GM12878 (cell line): ENCODE results near the gene OPCML. TPM values are rescaled to one million over a fixed set of nuclear protein-coding genes. Genes with fewer than 3 reads are reported as not detected.

Experiments used
- ATAC-seq: fragments of 200-7000 bp; cut with Tn5 transposase; 3 replicates; pipeline ENCODE4 v1.9.1; 2020; ENCODE audit warnings: mild to moderate bottlenecking, moderate library complexity
- BruUV-seq: library from RNA; stranded (reverse); fragments of 400-500 nt; replicated peaks from 2 replicates; lab custom pipeline; 2021; lab: Mats Ljungman, UMichigan
- CTCF ChIA-PET: fragments of 300-600 bp; sonication (Branson Sonifier 250); formaldehyde crosslinking; extraction: SDS; loops from one replicate; lab custom pipeline; 2021; ENCODE audit warnings: inconsistent platforms; lab: Yijun Ruan, JAX
- POLR2A ChIA-PET: fragments of 350-600 bp; formaldehyde crosslinking; extraction: SDS; loops from one replicate; lab custom pipeline; 2021; ENCODE audit warnings: inconsistent platforms; lab: Charles Lee
- RAD21 ChIA-PET: fragments of 300-600 bp; sonication (Branson Sonifier 250); formaldehyde crosslinking; loops from one replicate; lab custom pipeline; 2023; ENCODE audit warnings: antibody characterized with exemption; ENCODE audit not compliant: unreplicated experiment; lab: Charles Lee
- SMC1A ChIA-PET: fragments of 300-600 bp; sonication (Branson Sonifier 250); formaldehyde crosslinking; loops from one replicate; lab custom pipeline; 2023; ENCODE audit not compliant: unreplicated experiment, uncharacterized antibody; lab: Charles Lee
- DNase-seq: peaks from one replicate; pipeline ENCODE4 v3.0.0-alpha.2; 2011; ENCODE audit warnings: low read depth, low spot score
- FAIRE-seq: peaks from 3 replicates; lab custom pipeline; 2011; peaks lifted over from hg19 to GRCh38; lab: Jason Lieb, UNC
- H2AFZ ChIP-seq: 2 replicates; pipeline ENCODE4 v1.6.0; 2011; ENCODE audit warnings: low read depth, low read length, control low read depth; ENCODE audit not compliant: control insufficient read depth
- H3K27ac ChIP-seq: 2 replicates; pipeline ENCODE4 v1.5.1; 2011; ENCODE audit warnings: control low read depth; ENCODE audit not compliant: control insufficient read depth, insufficient read depth
- H3K27me3 ChIP-seq, 2 experiments: replicated peaks in 1 of 2; 2 replicates each; pipeline versions ENCODE4 v1.6.0 to v1.6.1; 2011; ENCODE audit warnings: low read length in 1 of 2; ENCODE audit not compliant: control insufficient read depth in 2 of 2, insufficient read depth in 2 of 2
- H3K36me3 ChIP-seq, 2 experiments: 2 replicates each; pipeline ENCODE4 v1.5.1; 2011; ENCODE audit warnings: low read length in 1 of 2; ENCODE audit not compliant: control insufficient read depth in 2 of 2, insufficient read depth in 2 of 2
- H3K4me1 ChIP-seq: 2 replicates; pipeline ENCODE4 v1.6.1; 2011; ENCODE audit warnings: mild to moderate bottlenecking, low read length, moderate library complexity, mixed read lengths; ENCODE audit not compliant: control insufficient read depth, insufficient read depth
- H3K4me2 ChIP-seq: 2 replicates; pipeline ENCODE4 v1.6.0; 2011; ENCODE audit warnings: control low read depth; ENCODE audit not compliant: control insufficient read depth, insufficient read depth
- H3K4me3 ChIP-seq: fragments of 200-600 bp; sonication (generic); 2 replicates; pipeline ENCODE4 v1.5.1; 2016
- H3K79me2 ChIP-seq: 2 replicates; pipeline ENCODE4 v1.6.0; 2011; ENCODE audit warnings: low read length; ENCODE audit not compliant: control insufficient read depth, insufficient read depth
- H3K9ac ChIP-seq: 2 replicates; pipeline ENCODE4 v1.8.0; 2011; ENCODE audit warnings: low read length, control low read depth, mixed read lengths; ENCODE audit not compliant: control insufficient read depth, insufficient read depth
- H3K9me3 ChIP-seq: replicated peaks from 3 replicates; pipeline ENCODE4 v1.5.1; 2011; ENCODE audit warnings: mild to moderate bottlenecking, low read length; ENCODE audit not compliant: control insufficient read depth, insufficient read depth
- H4K20me1 ChIP-seq: 2 replicates; pipeline ENCODE4 v1.6.0; 2011; ENCODE audit not compliant: control insufficient read depth, insufficient read depth
- ASH2L ChIP-seq: fragments of 300-600, 200-600 bp; sonication (generic); IDR thresholded peaks from 2 replicates; pipeline ENCODE4 v1.6.1; 2017; ENCODE audit warnings: low read depth, mild to moderate bottlenecking, borderline replicate concordance
- BHLHE40 ChIP-seq, 2 experiments: fragments of 450-650 bp in 1 of 2; IDR thresholded peaks; 2 replicates each; pipeline ENCODE4 v1.6.1; 2011 to 2017; ENCODE audit warnings: low read depth in 2 of 2, borderline replicate concordance in 1 of 2, improper control_type of control experiment in 1 of 2, low read length in 1 of 2, mild to moderate bottlenecking in 1 of 2
- FOXM1 ChIP-seq: IDR thresholded peaks from 2 replicates; pipeline ENCODE4 v1.6.1; 2012; ENCODE audit warnings: low read depth, mild to moderate bottlenecking, inconsistent platforms, low read length, moderate library complexity
- GATAD2B ChIP-seq: fragments of 450-650 bp; conservative IDR thresholded peaks from 2 replicates; pipeline ENCODE4 v1.6.1; 2017; ENCODE audit warnings: low read depth, mild to moderate bottlenecking, moderate library complexity
- KAT2A ChIP-seq: conservative IDR thresholded peaks from 2 replicates; pipeline ENCODE4 v1.6.1; 2011; ENCODE audit warnings: low read depth, low read length; ENCODE audit not compliant: control insufficient read depth
- MAX ChIP-seq: IDR thresholded peaks from 2 replicates; pipeline ENCODE4 v1.6.1; 2012; ENCODE audit warnings: low read depth, low read length, improper control_type of control experiment
- PAX5 ChIP-seq: IDR thresholded peaks from 2 replicates; pipeline ENCODE4 v1.6.1; 2011; ENCODE audit warnings: low read depth, low read length, borderline replicate concordance
- RAD21 ChIP-seq: IDR thresholded peaks from 2 replicates; pipeline ENCODE4 v1.6.1; 2011; ENCODE audit warnings: mild to moderate bottlenecking, low read depth, low read length, moderate library complexity; ENCODE audit not compliant: insufficient read depth
- TBL1XR1 ChIP-seq: IDR thresholded peaks from 2 replicates; pipeline ENCODE4 v1.6.1; 2012; ENCODE audit warnings: low read depth, low read length, improper control_type of control experiment
- USF2 ChIP-seq: IDR thresholded peaks from 2 replicates; pipeline ENCODE4 v1.6.1; 2011; ENCODE audit warnings: low read depth, low read length, improper control_type of control experiment, borderline replicate concordance
- ZBED1 ChIP-seq: IDR thresholded peaks from 2 replicates; pipeline ENCODE4 v1.6.1; 2016; ENCODE audit warnings: borderline replicate concordance
- WGBS: methylation state at CpG from one replicate; pipeline ENCODE4 v1.1.6; 2016; ENCODE audit warnings: low lambda C conversion rate; ENCODE audit not compliant: insufficient replicate concordance, insufficient coverage; ENCODE audit errors: missing lambda C conversion rate; 5-methylcytosine and 5-hydroxymethylcytosine counted together
- in situ Hi-C: fragments of 300-500 bp; cut with MboI; formaldehyde crosslinking; loops from 9 replicates; pipeline ENCODE4 v1.14.3; 2018; ENCODE audit warnings: mixed read lengths
- intact Hi-C: fragments of 100-400 bp; cut with micrococcal nuclease; formaldehyde crosslinking; loops from one replicate; pipeline ENCODE4 v1.14.2; 2022; ENCODE audit not compliant: unreplicated experiment
- polyA plus RNA-seq, 11 experiments: library from polyadenylated mRNA; depleted of rRNA in 4 of 11; unstranded in 6 of 11; stranded (reverse) in 5 of 11; fragments of >200 nt; fragmentation: Nextera tagmentation in 4 of 11; fragmentation: Illumina TruSeq in 1 of 11; extraction: Ambion mirVana in 4 of 11; extraction: Trizol in 1 of 11; gene quantifications; 1 replicate in 1 of 11; 2 replicates in 10 of 11; pipeline versions ENCODE4 v1.2.1 to v1.2.3, GENCODE V29; 2011 to 2016; ENCODE audit warnings: inconsistent platforms in 2 of 11, missing spikeins in 2 of 11, low read depth in 1 of 11
- total RNA-seq, 4 experiments: library from RNA; depleted of rRNA in 3 of 4; stranded (reverse); fragments of >200 nt in 3 of 4; fragmentation: Illumina TruSeq in 1 of 4; extraction: Trizol in 1 of 4; gene quantifications; 2 replicates each; pipeline versions ENCODE4 v1.2.1 to v1.2.3, GENCODE V29; 2013 to 2021
- TF ChIP-seq, protein P1 (sequence below): fragments of 450-650 bp; IDR thresholded peaks from 2 replicates; pipeline ENCODE4 v1.6.1; 2017; ENCODE audit warnings: mild to moderate bottlenecking, low read depth, inconsistent platforms; ENCODE audit not compliant: poor library complexity, severe bottlenecking
- TF ChIP-seq, protein P2 (sequence below): fragments of 450-650 bp; IDR thresholded peaks from 2 replicates; pipeline ENCODE4 v1.6.1; 2016; ENCODE audit warnings: mild to moderate bottlenecking

Gene OPCML
- total and polyA plus RNA-seq, 10 of the 15 experiments (the other 5 are each of a cell fraction or from before 2014, with no cell fraction given) = 0.84 TPM; not detected in 9

GRCh38 chr11:133086518-133086917, 445.8 kb downstream of the OPCML start:
- no peaks in the 10 kb centered on the region for H3K9me3 ChIP-seq
- in situ Hi-C loops (loop anchor here (5.0 kb wide), 1 partner anchor 741 kb away; no protein-coding TSS in a partner anchor), intact Hi-C loops (no loop called here)
- FAIRE-seq (no peak), ATAC-seq (no peak)
- H3K4me2 ChIP-seq = no peak overlapping the region
- H2AFZ ChIP-seq = no peak overlapping the region
- SMC1A ChIA-PET = interaction anchor here (2.5 kb wide), 1 partner anchor 47 kb away, joined by 7 read pairs; no protein-coding TSS in a partner anchor
- RAD21 ChIA-PET = no interaction called here
- H3K4me1 ChIP-seq = no peaks in the 10 kb centered on the region
- no TSS peak for BruUV-seq
- no peak overlapping the region for H3K9ac ChIP-seq
- CTCF ChIA-PET = interaction anchor here (0.6 to 2.6 kb wide), 3 partner anchors 8 to 136 kb away, joined by 3 to 7 read pairs (median 4); no protein-coding TSS in a partner anchor
- TF ChIP-seq KAT2A (no peak), BHLHE40 (IDR thresholded peaks at IDR 0.05; ENCODE audit: borderline replicate concordance in 1 of 2, low read depth in 2 of 2, low read length in 1 of 2) (no peak), FOXM1 (no peak), PAX5 (no peak), USF2 (no peak), MAX (no peak), ASH2L (no peak), TBL1XR1 (no peak), ZBED1 (no peak), RAD21 (no peak), GATAD2B (no peak)
- TF ChIP-seq, protein P1, sequence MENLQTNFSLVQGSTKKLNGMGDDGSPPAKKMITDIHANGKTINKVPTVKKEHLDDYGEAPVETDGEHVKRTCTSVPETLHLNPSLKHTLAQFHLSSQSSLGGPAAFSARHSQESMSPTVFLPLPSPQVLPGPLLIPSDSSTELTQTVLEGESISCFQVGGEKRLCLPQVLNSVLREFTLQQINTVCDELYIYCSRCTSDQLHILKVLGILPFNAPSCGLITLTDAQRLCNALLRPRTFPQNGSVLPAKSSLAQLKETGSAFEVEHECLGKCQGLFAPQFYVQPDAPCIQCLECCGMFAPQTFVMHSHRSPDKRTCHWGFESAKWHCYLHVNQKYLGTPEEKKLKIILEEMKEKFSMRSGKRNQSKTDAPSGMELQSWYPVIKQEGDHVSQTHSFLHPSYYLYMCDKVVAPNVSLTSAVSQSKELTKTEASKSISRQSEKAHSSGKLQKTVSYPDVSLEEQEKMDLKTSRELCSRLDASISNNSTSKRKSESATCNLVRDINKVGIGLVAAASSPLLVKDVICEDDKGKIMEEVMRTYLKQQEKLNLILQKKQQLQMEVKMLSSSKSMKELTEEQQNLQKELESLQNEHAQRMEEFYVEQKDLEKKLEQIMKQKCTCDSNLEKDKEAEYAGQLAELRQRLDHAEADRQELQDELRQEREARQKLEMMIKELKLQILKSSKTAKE = no peak
- TF ChIP-seq, protein P2, sequence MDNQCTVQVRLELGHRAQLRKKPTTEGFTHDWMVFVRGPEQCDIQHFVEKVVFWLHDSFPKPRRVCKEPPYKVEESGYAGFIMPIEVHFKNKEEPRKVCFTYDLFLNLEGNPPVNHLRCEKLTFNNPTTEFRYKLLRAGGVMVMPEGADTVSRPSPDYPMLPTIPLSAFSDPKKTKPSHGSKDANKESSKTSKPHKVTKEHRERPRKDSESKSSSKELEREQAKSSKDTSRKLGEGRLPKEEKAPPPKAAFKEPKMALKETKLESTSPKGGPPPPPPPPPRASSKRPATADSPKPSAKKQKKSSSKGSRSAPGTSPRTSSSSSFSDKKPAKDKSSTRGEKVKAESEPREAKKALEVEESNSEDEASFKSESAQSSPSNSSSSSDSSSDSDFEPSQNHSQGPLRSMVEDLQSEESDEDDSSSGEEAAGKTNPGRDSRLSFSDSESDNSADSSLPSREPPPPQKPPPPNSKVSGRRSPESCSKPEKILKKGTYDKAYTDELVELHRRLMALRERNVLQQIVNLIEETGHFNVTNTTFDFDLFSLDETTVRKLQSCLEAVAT = no peak
- TF ChIP-seq, all 136 proteins: peak for 0
- Histone ChIP-seq H3K4me3 (no peak overlapping the region), H3K27ac (no peak overlapping the region), H3K79me2 (no peaks in the 10 kb centered on the region), H4K20me1 (no peaks in the 10 kb centered on the region), H3K27me3 (no peaks in the 10 kb centered on the region; a peak in 1 of 4 replicates), H3K36me3 (no peaks in the 10 kb centered on the region)
- POLR2A ChIA-PET = no interaction called here
- WGBS = 19% methylated on average over 5 of the region's 5 CpGs
- no peak for DNase-seq
